B cell (primary cell): Measurements from ENCODE around the gene NAE1.

Source experiments
- EZH2 ChIP-seq: IDR thresholded peaks from 2 replicates; pipeline ENCODE4 v1.6.1; 2012; ENCODE audit warnings: borderline replicate concordance, low read depth, mild to moderate bottlenecking, moderate library complexity, low read length; ENCODE audit not compliant: insufficient read depth, poor library complexity, severe bottlenecking
- TF ChIP-seq, protein P1 (sequence below): fragments of 200-600 bp; IDR thresholded peaks from one replicate; pipeline ENCODE4 v1.8.0; 2022; ENCODE audit warnings: antibody characterized with exemption, mild to moderate bottlenecking

DNA sequence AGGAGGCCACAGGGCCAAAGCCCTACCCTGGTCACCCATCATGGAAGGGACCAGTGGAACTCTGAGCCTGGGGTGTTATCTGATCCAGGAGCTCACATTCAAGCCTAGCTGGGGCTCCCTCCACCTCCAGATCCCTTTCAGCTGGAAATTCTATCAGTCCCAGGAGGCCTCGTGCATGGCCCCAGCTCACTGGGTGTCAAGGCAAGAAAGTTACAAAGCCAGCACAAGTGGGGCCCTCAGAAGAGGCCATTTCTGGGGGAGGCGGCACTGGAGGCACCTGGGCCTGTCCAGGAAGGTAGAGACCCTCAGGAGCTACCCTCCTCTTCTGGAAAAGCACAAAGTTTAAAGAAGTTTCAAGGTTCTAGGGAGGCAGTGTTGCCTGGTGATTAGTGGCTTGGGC, 18.2 kb upstream of the NAE1 start:
- TF ChIP-seq, protein P1, sequence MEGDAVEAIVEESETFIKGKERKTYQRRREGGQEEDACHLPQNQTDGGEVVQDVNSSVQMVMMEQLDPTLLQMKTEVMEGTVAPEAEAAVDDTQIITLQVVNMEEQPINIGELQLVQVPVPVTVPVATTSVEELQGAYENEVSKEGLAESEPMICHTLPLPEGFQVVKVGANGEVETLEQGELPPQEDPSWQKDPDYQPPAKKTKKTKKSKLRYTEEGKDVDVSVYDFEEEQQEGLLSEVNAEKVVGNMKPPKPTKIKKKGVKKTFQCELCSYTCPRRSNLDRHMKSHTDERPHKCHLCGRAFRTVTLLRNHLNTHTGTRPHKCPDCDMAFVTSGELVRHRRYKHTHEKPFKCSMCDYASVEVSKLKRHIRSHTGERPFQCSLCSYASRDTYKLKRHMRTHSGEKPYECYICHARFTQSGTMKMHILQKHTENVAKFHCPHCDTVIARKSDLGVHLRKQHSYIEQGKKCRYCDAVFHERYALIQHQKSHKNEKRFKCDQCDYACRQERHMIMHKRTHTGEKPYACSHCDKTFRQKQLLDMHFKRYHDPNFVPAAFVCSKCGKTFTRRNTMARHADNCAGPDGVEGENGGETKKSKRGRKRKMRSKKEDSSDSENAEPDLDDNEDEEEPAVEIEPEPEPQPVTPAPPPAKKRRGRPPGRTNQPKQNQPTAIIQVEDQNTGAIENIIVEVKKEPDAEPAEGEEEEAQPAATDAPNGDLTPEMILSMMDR, result no peak
- no peak for TF ChIP-seq EZH2
